NCI-H2171 (cell line): Measurements from ENCODE around the gene BBX.

Experiments used
- DNase-seq: peaks from one replicate; lab custom pipeline; 2025; lab: John Stamatoyannopoulos, UW

The BBX gene

DNA sequence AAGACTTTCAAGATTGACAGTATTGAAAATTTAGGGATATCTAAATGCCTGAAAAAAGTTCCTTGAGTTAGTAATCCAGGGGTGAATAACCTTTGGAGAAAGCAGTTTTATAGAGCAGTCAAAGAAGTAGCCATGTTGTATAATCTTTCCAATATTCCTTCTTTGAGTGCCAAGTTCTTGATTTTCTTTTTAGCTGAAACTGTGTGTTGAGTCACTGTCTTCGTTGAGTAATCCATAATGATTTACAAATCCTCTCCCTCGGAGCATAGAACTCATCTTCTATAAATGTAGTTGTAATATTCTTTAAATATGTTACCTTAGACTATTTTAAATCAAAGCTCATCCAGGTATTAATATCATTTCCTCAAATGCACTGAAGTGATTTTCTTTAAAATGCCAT lies 135.2 kb downstream of the BBX start:
- no peak for DNase-seq

- peak; percentile 54 for DNase-seq
Observed at GRCh38 chr3:107660306-107660976, 137.7 kb downstream of the BBX start.

DNA sequence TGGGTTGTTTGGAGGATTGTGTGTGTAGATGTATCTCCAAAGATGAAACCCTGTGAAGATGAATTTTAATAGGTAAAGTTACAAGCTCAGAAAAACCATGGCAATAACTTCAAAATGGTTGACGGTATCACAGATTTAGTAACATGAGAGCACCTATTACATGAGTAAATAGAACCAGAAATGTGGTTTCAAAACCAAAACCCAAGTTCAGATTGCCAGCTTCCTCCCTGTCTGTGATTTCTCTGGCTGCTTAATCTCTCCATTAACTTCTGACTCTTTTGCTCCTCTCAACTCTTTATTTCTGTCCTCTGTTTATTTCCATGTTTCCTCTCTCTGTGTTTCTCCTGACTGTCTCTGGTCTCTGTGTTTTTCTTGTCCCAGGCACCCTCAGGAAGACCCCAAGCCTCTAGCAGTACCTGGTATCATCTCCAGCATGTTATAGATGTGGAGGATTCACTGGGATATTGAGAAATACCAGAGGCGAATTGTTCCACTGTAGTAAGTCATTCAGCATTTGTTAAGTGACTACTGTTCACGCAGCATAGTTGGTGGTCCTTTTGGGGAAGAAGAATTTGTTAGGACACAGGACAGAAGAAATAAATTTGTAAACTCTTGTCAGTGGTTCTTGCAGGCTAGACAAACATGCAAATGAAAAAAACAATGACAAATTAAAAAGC lies 138.8 kb downstream of the BBX start:
- no peak for DNase-seq

DNA sequence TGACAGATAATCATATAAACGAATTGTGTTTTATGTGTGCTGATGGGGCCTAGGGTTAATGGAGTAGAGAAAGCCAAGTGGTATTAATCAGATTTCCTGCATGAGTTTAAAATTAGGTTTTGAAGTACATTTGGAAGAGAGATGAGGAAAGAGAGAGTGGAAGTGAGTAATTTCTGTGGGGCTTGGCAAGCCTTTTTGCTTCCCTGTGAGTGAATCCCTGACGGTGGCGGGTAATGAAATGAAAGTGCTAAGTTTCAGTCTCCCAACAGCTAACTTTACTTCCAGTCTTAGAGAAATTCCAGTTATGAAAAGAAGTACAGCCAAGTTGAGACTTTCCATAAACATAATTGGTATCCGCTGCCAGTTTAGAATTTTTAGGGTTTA lies 139.4 kb downstream of the BBX start:
- no peak for DNase-seq

- no peak for DNase-seq
Observed at GRCh38 chr3:107662586-107662985, 139.8 kb downstream of the BBX start.

DNA sequence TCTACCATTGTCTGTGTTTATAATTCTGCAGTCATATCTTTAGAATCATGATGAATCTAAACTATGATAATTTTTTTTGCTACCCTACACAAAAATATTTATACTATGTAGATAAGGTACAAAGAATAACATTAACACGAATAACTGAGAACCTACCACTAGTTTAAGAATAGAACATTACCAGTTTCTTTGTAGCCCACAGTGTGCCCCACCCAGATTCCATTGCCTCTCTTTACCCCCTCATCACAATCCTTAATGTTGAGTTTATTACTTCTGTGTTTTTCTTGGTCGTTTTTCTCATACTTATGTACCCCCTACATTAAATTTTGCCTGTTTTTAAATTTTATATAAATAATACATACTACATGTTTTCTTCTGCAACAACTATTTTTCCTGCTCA lies 140.5 kb downstream of the BBX start:
- DNase-seq = no peak

DNA sequence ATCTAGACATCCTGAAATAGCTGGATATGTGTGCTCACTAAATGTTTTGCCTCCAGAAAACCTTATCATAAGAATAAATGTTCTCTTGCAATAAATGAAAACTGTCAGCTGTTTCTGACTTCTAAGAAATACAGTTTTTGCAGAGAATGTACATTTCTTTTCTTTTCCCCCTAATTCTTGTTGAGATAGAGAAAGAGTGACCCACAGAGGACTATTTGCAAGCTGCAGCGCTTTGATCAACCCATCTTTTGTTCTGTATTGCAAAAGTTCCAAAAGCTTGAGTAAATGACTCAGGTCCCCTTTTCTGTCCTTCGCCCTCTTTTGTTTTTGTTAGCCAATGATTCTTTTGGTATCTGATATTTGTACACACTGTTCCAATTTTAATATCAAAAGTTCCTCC lies 141.9 kb downstream of the BBX start:
- no peak for DNase-seq

DNA sequence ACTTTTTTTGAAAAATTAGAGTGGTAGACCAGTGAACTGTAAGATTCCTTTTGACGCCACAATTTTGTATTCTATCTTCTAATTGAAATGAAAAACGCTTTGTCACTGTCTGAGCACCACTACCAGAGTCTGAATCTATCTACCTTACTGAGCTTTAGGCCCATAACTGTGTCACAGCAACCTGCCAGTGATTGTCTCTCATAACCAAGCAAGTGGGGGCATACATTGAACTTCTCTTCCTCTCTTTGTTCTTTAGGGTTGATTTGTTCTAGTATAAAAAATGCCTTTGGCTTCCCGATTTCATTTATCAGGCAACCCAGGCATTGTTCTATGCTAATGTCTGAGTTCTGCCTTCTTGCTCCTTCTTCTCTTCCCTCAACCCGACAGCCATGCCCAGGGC lies 142.6 kb downstream of the BBX start:
- DNase-seq = no peak

GRCh38 chr3:107666853-107667252 lies 144.1 kb downstream of the BBX start:
- no peak for DNase-seq

DNA sequence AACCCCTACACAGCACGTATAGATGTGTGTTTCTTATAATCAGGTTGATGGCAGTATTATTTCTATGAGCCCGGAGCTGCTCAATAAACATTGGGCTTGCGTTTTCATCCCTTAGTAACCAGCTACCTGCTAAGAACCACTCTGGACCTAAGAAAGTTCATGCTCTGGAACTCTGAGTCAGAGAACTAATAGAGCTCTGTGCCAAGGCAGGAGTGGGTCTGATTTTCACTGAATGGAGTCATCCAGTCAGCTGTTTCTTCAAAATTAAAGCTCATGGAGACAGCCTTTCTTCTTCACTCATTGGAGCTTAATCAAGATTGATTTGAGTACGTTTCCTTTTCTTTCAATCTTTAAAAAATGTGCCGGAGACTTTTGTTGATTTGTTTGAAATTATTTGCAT lies 145.7 kb downstream of the BBX start:
- DNase-seq = no peak

- no peak for DNase-seq
Observed at GRCh38 chr3:107668963-107669362, 146.2 kb downstream of the BBX start.

DNA sequence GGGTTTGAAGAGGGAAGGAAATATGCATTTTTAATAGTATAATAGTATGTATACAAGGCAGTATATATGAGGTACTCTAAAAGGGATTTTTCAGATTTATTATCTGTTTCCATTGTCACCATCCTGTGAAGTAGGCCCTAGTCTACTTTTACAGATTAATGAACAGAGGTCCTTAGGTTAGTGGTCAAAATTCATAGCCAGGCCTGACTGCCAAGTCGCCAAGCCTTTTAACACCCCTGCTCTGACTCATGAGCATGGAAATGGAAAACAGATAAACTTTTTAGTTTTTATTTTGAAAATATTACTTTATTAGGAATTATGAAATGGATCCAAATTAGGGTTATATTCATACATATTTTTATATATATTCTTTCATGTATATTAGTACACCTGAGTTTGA lies 146.9 kb downstream of the BBX start:
- no peak for DNase-seq

GRCh38 chr3:107670986-107671385 lies 148.2 kb downstream of the BBX start:
- DNase-seq = no peak

DNA sequence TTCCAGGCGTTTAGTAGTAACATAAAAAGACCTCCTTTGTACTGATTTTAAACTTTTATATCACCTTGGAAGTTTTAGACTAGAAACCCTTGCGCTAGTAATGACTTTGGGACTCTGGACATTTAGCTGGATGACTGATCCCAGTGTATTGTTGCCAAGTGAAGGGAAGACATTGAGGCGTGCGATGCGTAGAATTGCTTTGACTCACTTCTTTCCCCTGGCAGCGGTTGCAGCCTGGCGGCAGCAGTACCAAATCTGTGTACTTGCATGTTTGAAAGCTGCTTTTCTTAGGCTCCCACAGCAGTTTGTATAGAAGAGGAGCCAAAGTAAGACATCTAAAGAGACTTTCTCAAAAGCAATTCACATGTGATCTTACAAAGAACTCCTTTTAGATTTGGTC lies 151.6 kb downstream of the BBX start:
- DNase-seq = no peak

DNA sequence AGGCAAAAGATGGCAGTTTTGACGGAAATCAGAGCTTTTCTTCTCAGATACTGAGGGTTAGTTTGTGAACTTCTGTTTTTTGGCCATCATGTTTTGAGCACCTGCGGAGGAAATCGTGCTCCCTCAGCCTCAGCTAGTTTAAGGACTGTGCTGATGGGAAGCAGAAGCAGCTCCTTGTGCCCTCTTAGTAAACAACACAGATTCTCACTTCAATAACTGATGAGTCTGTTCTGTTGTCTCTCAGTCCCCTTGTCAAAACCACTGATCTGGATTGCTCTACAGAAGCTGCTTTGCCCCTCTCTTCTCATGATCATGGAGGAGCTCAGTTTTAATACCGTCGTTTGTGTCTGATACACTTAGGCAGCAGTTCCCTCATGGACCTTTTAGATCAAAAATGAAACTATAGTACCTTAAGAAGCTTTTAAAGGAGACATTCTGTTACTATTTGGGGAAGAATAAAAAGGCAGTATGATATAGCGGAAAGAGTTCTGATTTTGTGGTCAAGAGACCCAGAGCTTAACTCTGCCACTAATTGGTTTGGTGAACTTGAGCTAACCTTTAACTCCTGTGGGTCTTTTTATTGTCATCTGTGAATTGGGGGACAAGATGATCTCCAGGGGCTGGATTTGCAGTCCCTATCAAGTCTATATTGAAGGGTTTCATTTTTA lies 152.6 kb downstream of the BBX start:
- DNase-seq = no peak

- peak; percentile 47 for DNase-seq
Observed at GRCh38 chr3:107676469-107677309, 153.9 kb downstream of the BBX start.

GRCh38 chr3:107679921-107680320 lies 157.2 kb downstream of the BBX start:
- no peak for DNase-seq

DNA sequence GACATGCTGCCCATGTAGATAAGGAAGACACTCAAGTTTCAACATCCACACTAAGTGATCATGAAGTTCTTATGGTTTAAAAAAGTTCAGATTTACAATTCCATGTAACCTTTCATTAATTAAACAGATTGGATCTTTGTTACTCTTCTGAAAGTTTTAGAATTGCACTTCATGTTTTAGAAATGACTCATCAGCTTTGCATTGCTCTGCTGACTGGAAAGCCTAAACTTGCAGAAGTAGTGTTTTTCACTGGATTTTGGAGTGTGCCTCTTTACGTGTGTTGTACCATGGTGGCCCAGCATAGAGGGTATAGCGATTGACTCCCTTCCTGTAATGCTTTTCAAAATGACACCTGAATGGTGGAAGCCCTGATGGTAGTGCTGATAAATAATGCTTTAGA lies 157.9 kb downstream of the BBX start:
- DNase-seq = no peak

DNA sequence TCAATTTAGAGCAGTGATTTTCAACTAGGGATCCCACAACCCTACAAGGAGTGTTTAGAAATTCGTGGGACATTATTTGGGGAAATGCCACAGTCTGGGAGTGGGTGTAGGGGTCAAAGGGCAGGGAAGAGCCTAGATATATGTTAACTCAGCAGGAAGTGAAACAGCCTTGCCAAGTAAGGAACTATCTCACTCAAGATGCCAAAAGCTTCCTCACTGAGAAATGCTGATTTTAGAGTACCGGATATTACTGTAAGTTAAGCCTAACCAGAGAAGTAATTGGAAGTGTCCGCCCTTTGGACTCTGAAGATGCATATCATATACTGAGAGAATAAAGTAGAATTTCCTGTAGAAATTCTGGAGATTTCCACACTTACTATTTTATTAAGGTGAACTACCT lies 158.6 kb downstream of the BBX start:
- no peak for DNase-seq

DNA sequence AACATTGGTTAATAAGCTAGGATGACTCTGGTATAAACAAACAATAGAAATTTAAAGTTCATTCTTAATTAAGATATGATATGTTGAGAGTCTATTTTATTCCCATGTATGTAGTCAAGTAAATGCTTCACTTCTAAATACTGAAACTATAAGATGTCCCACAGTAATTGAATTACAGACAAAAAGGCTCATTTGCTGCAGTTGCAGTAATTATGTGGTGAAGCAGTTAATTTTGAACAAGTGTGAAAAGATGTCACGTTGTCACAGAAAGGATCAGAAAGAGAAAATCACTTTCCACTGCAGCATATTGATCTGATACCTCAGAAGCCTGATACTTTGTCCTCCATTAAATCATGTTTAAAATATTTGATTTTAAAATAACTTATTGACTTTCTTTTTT lies 159.8 kb downstream of the BBX start:
- DNase-seq = no peak

GRCh38 chr3:107683447-107683846 lies 160.7 kb downstream of the BBX start:
- no peak for DNase-seq

- DNase-seq = no peak
Observed at GRCh38 chr3:107684431-107684925, 161.7 kb downstream of the BBX start.
